ENCODE results near the gene AP1M1.

DNA sequence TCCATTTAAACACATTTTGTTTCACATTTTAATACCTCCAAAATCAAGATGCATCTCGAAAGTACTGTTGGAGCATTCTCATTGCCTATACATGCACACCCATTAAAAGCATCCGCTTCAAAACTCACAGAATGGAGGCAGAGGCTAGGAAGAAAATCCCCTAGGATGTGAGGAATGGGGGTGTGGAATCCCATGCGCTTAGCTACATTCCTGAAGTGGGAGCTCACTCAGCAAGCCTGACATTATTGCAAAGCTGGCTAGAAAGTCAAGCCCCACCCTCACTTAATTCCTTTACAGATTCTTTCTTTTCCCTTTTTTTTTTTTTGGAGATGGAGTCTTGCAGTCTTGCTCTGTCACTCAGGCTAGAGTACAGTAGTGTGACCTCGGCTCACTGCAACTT lies 17.1 kb upstream of the AP1M1 start:
- TF ChIP-seq, protein P1, sequence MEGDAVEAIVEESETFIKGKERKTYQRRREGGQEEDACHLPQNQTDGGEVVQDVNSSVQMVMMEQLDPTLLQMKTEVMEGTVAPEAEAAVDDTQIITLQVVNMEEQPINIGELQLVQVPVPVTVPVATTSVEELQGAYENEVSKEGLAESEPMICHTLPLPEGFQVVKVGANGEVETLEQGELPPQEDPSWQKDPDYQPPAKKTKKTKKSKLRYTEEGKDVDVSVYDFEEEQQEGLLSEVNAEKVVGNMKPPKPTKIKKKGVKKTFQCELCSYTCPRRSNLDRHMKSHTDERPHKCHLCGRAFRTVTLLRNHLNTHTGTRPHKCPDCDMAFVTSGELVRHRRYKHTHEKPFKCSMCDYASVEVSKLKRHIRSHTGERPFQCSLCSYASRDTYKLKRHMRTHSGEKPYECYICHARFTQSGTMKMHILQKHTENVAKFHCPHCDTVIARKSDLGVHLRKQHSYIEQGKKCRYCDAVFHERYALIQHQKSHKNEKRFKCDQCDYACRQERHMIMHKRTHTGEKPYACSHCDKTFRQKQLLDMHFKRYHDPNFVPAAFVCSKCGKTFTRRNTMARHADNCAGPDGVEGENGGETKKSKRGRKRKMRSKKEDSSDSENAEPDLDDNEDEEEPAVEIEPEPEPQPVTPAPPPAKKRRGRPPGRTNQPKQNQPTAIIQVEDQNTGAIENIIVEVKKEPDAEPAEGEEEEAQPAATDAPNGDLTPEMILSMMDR (IDR thresholded peaks at IDR 0.05), result no peak
- TF ChIP-seq EP300 (IDR thresholded peaks at IDR 0.05) (no peak), POLR2A (IDR thresholded peaks at IDR 0.05) (no peak)
